GM12878 (cell line): ENCODE results near the gene RFT1. TPM values are rescaled to one million over a fixed set of nuclear protein-coding genes. Genes with fewer than 3 reads are reported as not detected.

ENCODE experiments used
- ATAC-seq: fragments of 200-7000 bp; cut with Tn5 transposase; 3 replicates; pipeline ENCODE4 v1.9.1; 2020; ENCODE audit warnings: mild to moderate bottlenecking, moderate library complexity
- BruUV-seq: library from RNA; stranded (reverse); fragments of 400-500 nt; replicated peaks from 2 replicates; lab custom pipeline; 2021; lab: Mats Ljungman, UMichigan
- CTCF ChIA-PET: fragments of 300-600 bp; sonication (Branson Sonifier 250); formaldehyde crosslinking; extraction: SDS; loops from one replicate; lab custom pipeline; 2021; ENCODE audit warnings: inconsistent platforms; lab: Yijun Ruan, JAX
- POLR2A ChIA-PET: fragments of 350-600 bp; formaldehyde crosslinking; extraction: SDS; loops from one replicate; lab custom pipeline; 2021; ENCODE audit warnings: inconsistent platforms; lab: Charles Lee
- RAD21 ChIA-PET: fragments of 300-600 bp; sonication (Branson Sonifier 250); formaldehyde crosslinking; loops from one replicate; lab custom pipeline; 2023; ENCODE audit warnings: antibody characterized with exemption; ENCODE audit not compliant: unreplicated experiment; lab: Charles Lee
- SMC1A ChIA-PET: fragments of 300-600 bp; sonication (Branson Sonifier 250); formaldehyde crosslinking; loops from one replicate; lab custom pipeline; 2023; ENCODE audit not compliant: unreplicated experiment, uncharacterized antibody; lab: Charles Lee
- DNase-seq: peaks from one replicate; pipeline ENCODE4 v3.0.0-alpha.2; 2011; ENCODE audit warnings: low read depth, low spot score
- FAIRE-seq: peaks from 3 replicates; lab custom pipeline; 2011; peaks lifted over from hg19 to GRCh38; lab: Jason Lieb, UNC
- H2AFZ ChIP-seq: 2 replicates; pipeline ENCODE4 v1.6.0; 2011; ENCODE audit warnings: low read depth, low read length, control low read depth; ENCODE audit not compliant: control insufficient read depth
- H3K27ac ChIP-seq: 2 replicates; pipeline ENCODE4 v1.5.1; 2011; ENCODE audit warnings: control low read depth; ENCODE audit not compliant: control insufficient read depth, insufficient read depth
- H3K27me3 ChIP-seq, 2 experiments: replicated peaks in 1 of 2; 2 replicates each; pipeline versions ENCODE4 v1.6.0 to v1.6.1; 2011; ENCODE audit warnings: low read length in 1 of 2; ENCODE audit not compliant: control insufficient read depth in 2 of 2, insufficient read depth in 2 of 2
- H3K36me3 ChIP-seq, 2 experiments: 2 replicates each; pipeline ENCODE4 v1.5.1; 2011; ENCODE audit warnings: low read length in 1 of 2; ENCODE audit not compliant: control insufficient read depth in 2 of 2, insufficient read depth in 2 of 2
- H3K4me1 ChIP-seq: 2 replicates; pipeline ENCODE4 v1.6.1; 2011; ENCODE audit warnings: mild to moderate bottlenecking, low read length, moderate library complexity, mixed read lengths; ENCODE audit not compliant: control insufficient read depth, insufficient read depth
- H3K4me2 ChIP-seq: 2 replicates; pipeline ENCODE4 v1.6.0; 2011; ENCODE audit warnings: control low read depth; ENCODE audit not compliant: control insufficient read depth, insufficient read depth
- H3K4me3 ChIP-seq: fragments of 200-600 bp; sonication (generic); 2 replicates; pipeline ENCODE4 v1.5.1; 2016
- H3K79me2 ChIP-seq: 2 replicates; pipeline ENCODE4 v1.6.0; 2011; ENCODE audit warnings: low read length; ENCODE audit not compliant: control insufficient read depth, insufficient read depth
- H3K9ac ChIP-seq: 2 replicates; pipeline ENCODE4 v1.8.0; 2011; ENCODE audit warnings: low read length, control low read depth, mixed read lengths; ENCODE audit not compliant: control insufficient read depth, insufficient read depth
- H3K9me3 ChIP-seq: replicated peaks from 3 replicates; pipeline ENCODE4 v1.5.1; 2011; ENCODE audit warnings: mild to moderate bottlenecking, low read length; ENCODE audit not compliant: control insufficient read depth, insufficient read depth
- H4K20me1 ChIP-seq: 2 replicates; pipeline ENCODE4 v1.6.0; 2011; ENCODE audit not compliant: control insufficient read depth, insufficient read depth
- BHLHE40 ChIP-seq, 2 experiments: fragments of 450-650 bp in 1 of 2; IDR thresholded peaks; 2 replicates each; pipeline ENCODE4 v1.6.1; 2011 to 2017; ENCODE audit warnings: low read depth in 2 of 2, borderline replicate concordance in 1 of 2, improper control_type of control experiment in 1 of 2, low read length in 1 of 2, mild to moderate bottlenecking in 1 of 2
- CREB1 ChIP-seq: IDR thresholded peaks from 2 replicates; pipeline ENCODE4 v1.6.1; 2012; ENCODE audit warnings: low read depth, mild to moderate bottlenecking, inconsistent platforms
- IRF3 ChIP-seq: fragments of 450-650 bp; IDR thresholded peaks from 2 replicates; pipeline ENCODE4 v1.6.1; 2014; ENCODE audit warnings: mild to moderate bottlenecking
- RUNX3 ChIP-seq: IDR thresholded peaks from 2 replicates; pipeline ENCODE4 v1.6.1; 2012; ENCODE audit warnings: low read length, inconsistent platforms
- SREBF2 ChIP-seq: IDR thresholded peaks from 2 replicates; pipeline ENCODE4 v1.6.1; 2012; ENCODE audit warnings: mild to moderate bottlenecking, low read length
- ZNF592 ChIP-seq: fragments of 450-650 bp; IDR thresholded peaks from 2 replicates; pipeline ENCODE4 v1.6.1; 2017; ENCODE audit warnings: mild to moderate bottlenecking, moderate library complexity
- WGBS: methylation state at CpG from one replicate; pipeline ENCODE4 v1.1.6; 2016; ENCODE audit warnings: low lambda C conversion rate; ENCODE audit not compliant: insufficient replicate concordance, insufficient coverage; ENCODE audit errors: missing lambda C conversion rate; 5-methylcytosine and 5-hydroxymethylcytosine counted together
- in situ Hi-C: fragments of 300-500 bp; cut with MboI; formaldehyde crosslinking; loops from 9 replicates; pipeline ENCODE4 v1.14.3; 2018; ENCODE audit warnings: mixed read lengths
- intact Hi-C: fragments of 100-400 bp; cut with micrococcal nuclease; formaldehyde crosslinking; loops from one replicate; pipeline ENCODE4 v1.14.2; 2022; ENCODE audit not compliant: unreplicated experiment
- polyA plus RNA-seq, 11 experiments: library from polyadenylated mRNA; depleted of rRNA in 4 of 11; unstranded in 6 of 11; stranded (reverse) in 5 of 11; fragments of >200 nt; fragmentation: Nextera tagmentation in 4 of 11; fragmentation: Illumina TruSeq in 1 of 11; extraction: Ambion mirVana in 4 of 11; extraction: Trizol in 1 of 11; gene quantifications; 1 replicate in 1 of 11; 2 replicates in 10 of 11; pipeline versions ENCODE4 v1.2.1 to v1.2.3, GENCODE V29; 2011 to 2016; ENCODE audit warnings: inconsistent platforms in 2 of 11, missing spikeins in 2 of 11, low read depth in 1 of 11
- total RNA-seq, 4 experiments: library from RNA; depleted of rRNA in 3 of 4; stranded (reverse); fragments of >200 nt in 3 of 4; fragmentation: Illumina TruSeq in 1 of 4; extraction: Trizol in 1 of 4; gene quantifications; 2 replicates each; pipeline versions ENCODE4 v1.2.1 to v1.2.3, GENCODE V29; 2013 to 2021
- TF ChIP-seq, protein P1 (sequence below): fragments of 450-650 bp; IDR thresholded peaks from 2 replicates; pipeline ENCODE4 v1.6.1; 2017; ENCODE audit warnings: mild to moderate bottlenecking, moderate library complexity

RFT1 gene
- total and polyA plus RNA-seq, 10 of the 15 experiments (the other 5 are each of a cell fraction or from before 2014, with no cell fraction given): 16.6 to 75.1 (median 34.5) TPM

GRCh38 chr3:53068176-53068575 lies 62.1 kb downstream of the RFT1 start:
- ATAC-seq (no peak), FAIRE-seq (no peak), DNase-seq (no peak)
- Histone ChIP-seq H3K27me3 (no peaks in the 10 kb centered on the region), H3K9ac (no peak overlapping the region), H3K4me3 (no peak overlapping the region), H2AFZ (no peak overlapping the region), H3K79me2 (no peaks in the 10 kb centered on the region), H3K4me2 (no peak overlapping the region), H3K36me3 (no peaks in the 10 kb centered on the region; a peak in 1 of 4 replicates), H3K27ac (no peak overlapping the region), H3K4me1 (peaks cover 3% of the 10 kb centered on the region; the same call in 1 of the 2 replicates), H3K9me3 (no peaks in the 10 kb centered on the region), H4K20me1 (no peaks in the 10 kb centered on the region)
- no TSS peak for BruUV-seq
- in situ Hi-C loops (no loop called here), intact Hi-C loops (no loop called here)
- POLR2A ChIA-PET: no interaction called here
- CTCF ChIA-PET: interaction anchor here (0.6 to 1.8 kb wide), 3 partner anchors 9 to 133 kb away, joined by 3 to 5 read pairs (median 3); no protein-coding TSS in a partner anchor
- WGBS: 87% methylated on average over 3 of the region's 3 CpGs
- SMC1A ChIA-PET: no interaction called here
- TF ChIP-seq CREB1: no peak
- no peak for TF ChIP-seq RUNX3
- RAD21 ChIA-PET: no interaction called here

DNA sequence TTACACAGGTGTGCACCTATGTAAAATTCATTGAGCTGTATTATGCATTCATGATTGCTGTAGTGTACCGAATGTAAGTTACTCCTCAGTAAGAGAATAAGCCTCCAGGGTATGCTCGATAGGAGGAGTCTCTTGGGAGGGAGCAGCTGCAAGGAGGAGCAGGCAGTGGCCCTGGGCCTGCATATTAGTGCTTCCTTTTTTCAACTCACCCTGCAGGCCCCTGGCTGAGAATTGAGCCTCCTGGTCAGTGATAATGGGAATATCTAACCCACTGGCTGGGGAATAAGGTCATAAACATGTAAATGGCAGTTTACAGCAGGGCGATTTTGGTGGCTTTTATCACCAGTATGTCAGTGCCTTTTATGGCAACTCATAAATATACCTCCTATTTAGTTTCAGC lies 62.7 kb downstream of the RFT1 start:
- DNase-seq (no peak), ATAC-seq (no peak), FAIRE-seq (no peak)
- Histone ChIP-seq H4K20me1 (no peaks in the 10 kb centered on the region), H3K36me3 (no peaks in the 10 kb centered on the region; a peak in 1 of 4 replicates), H3K27ac (no peak overlapping the region), H3K9ac (no peak overlapping the region), H3K27me3 (no peaks in the 10 kb centered on the region), H3K9me3 (no peaks in the 10 kb centered on the region), H3K4me1 (peaks cover 3% of the 10 kb centered on the region; the same call in 1 of the 2 replicates), H3K79me2 (no peaks in the 10 kb centered on the region), H3K4me2 (no peak overlapping the region), H2AFZ (no peak overlapping the region), H3K4me3 (no peak overlapping the region)
- WGBS: 8% methylated on average over 3 of the region's 3 CpGs
- intact Hi-C loops (no loop called here), in situ Hi-C loops (no loop called here)
- SMC1A ChIA-PET: no interaction called here
- BruUV-seq: no TSS peak
- CTCF ChIA-PET: interaction anchor here (1.2 to 1.8 kb wide), 2 partner anchors 8 to 133 kb away, joined by 3 to 5 read pairs; no protein-coding TSS in a partner anchor
- RAD21 ChIA-PET: no interaction called here
- POLR2A ChIA-PET: no interaction called here
- TF ChIP-seq, protein P1, sequence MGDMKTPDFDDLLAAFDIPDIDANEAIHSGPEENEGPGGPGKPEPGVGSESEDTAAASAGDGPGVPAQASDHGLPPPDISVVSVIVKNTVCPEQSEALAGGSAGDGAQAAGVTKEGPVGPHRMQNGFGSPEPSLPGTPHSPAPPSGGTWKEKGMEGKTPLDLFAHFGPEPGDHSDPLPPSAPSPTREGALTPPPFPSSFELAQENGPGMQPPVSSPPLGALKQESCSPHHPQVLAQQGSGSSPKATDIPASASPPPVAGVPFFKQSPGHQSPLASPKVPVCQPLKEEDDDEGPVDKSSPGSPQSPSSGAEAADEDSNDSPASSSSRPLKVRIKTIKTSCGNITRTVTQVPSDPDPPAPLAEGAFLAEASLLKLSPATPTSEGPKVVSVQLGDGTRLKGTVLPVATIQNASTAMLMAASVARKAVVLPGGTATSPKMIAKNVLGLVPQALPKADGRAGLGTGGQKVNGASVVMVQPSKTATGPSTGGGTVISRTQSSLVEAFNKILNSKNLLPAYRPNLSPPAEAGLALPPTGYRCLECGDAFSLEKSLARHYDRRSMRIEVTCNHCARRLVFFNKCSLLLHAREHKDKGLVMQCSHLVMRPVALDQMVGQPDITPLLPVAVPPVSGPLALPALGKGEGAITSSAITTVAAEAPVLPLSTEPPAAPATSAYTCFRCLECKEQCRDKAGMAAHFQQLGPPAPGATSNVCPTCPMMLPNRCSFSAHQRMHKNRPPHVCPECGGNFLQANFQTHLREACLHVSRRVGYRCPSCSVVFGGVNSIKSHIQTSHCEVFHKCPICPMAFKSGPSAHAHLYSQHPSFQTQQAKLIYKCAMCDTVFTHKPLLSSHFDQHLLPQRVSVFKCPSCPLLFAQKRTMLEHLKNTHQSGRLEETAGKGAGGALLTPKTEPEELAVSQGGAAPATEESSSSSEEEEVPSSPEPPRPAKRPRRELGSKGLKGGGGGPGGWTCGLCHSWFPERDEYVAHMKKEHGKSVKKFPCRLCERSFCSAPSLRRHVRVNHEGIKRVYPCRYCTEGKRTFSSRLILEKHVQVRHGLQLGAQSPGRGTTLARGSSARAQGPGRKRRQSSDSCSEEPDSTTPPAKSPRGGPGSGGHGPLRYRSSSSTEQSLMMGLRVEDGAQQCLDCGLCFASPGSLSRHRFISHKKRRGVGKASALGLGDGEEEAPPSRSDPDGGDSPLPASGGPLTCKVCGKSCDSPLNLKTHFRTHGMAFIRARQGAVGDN: no peak
- TF ChIP-seq SREBF2 (no peak), ZNF592 (no peak), BHLHE40 (IDR thresholded peaks at IDR 0.05; ENCODE audit: borderline replicate concordance in 1 of 2, low read depth in 2 of 2, low read length in 1 of 2) (no peak), IRF3 (no peak)
